Measurements from ENCODE around the gene IGSF21. TPM values are rescaled to one million over a fixed set of nuclear protein-coding genes. Genes with fewer than 3 reads are reported as not detected.

The IGSF21 gene
- total RNA-seq, 1 experiment from 2014 or later, result 30.5 TPM

DNA sequence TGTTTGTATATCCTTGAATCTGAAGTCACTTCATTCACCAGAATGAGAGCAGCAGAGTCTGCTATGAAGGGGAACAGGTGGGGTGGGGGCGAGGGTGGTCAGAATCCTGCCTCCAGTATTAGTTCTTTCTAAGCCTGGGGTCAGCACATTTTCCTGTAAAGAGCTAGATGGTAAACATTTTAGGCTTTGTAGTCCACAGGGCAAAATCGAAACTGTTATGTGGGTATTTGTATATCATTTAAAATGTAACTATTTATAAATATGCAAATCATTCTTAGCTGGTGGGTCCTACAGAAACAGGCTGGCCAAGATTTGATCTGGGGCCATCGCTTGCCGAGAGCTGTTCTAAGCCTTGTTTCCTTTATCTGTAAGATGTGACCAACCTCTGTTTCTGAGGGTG is 96.0 kb downstream of the IGSF21 start:
- Mint-ChIP-seq H3K27me3 (ENCODE audit: low read depth) (peaks cover 2% of the 10 kb centered on the region; the same call in 1 of the 2 replicates), H3K4me3 (no peak overlapping the region), H3K9me3 (peaks cover 12% of the 10 kb centered on the region), H3K36me3 (peaks cover 13% of the 10 kb centered on the region), H3K4me1 (peaks cover 47% of the 10 kb centered on the region), H3K27ac (no peak overlapping the region)
- TF ChIP-seq JUN (CRISPR knock-in tag; IDR thresholded peaks at IDR 0.05) (no peak), ATF1 (CRISPR knock-in tag; IDR thresholded peaks at IDR 0.05) (no peak)
- ChIA-PET CTCF (interaction anchor here (1.0 to 1.2 kb wide), 2 partner anchors 31 to 96 kb away, joined by 4 to 6 read pairs; no protein-coding TSS in a partner anchor), POLR2A (no interaction called here)
- DNase-seq (ENCODE audit: low spot score), result no peak
- ATAC-seq, result no peak

DNA sequence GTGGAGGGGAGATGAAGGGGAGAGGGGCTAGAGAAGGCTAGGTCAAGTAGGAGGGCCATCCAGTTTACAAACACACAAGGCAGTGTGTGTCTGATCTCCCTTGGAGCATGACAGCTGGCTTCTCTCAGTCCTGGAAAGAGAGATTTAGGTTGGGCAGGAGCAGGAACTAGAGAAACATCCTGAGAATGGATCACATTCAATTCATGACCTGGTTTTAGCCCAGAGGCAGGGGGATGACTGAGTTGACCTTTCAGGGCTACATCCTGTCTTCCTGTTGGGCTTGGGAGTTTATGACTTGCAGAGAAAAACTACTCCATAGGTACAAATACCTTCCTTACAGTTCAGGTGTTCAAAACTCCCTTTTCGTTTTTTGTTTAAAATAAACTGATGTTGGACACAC is 97.0 kb downstream of the IGSF21 start:
- CTCF ChIA-PET, result interaction anchor here (1.2 kb wide), 1 partner anchor 30 kb away, joined by 6 read pairs; no protein-coding TSS in a partner anchor
- Mint-ChIP-seq H3K4me1 (peaks cover 43% of the 10 kb centered on the region), H3K9me3 (peaks cover 12% of the 10 kb centered on the region), H3K4me3 (no peak overlapping the region), H3K27ac (no peak overlapping the region), H3K27me3 (ENCODE audit: low read depth) (peaks cover 2% of the 10 kb centered on the region; the same call in 1 of the 2 replicates), H3K36me3 (peaks cover 13% of the 10 kb centered on the region)
- DNase-seq (ENCODE audit: low spot score), result no peak
- ATAC-seq, result no peak
- TF ChIP-seq, protein P1, sequence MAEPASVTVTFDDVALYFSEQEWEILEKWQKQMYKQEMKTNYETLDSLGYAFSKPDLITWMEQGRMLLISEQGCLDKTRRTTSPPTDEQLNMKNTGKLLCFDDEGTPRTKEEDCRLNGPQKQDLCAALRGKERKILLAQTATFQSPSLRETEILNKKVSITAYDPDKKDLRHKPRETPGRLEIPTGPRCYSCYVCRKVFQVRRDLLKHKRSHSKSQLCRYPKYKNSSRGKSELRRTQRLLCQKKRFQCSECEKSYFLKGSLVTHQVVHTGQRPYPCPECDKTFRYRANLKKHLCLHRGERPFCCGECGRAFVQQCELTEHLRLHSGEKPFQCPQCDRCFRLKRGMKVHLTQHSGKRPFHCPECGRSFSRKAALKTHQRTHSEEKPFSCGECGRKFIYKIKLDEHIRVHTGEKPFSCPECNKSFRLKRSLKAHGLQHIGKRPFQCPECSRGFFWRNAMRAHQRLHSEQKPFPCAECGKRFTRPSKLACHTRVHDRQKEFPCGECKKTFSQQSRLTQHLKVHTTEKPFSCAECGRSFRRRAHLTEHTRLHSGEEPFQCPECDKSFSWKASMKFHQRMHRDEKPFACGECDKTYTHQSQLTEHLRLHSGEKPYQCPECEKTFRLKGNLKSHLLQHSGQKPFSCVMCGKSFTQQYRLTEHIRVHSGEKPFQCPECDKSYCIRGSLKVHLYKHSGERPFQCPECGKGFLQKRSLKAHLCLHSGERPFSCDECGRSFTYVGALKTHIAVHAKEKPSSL (CRISPR knock-in tag; conservative IDR thresholded peaks at IDR 0.05), result no peak
- TF ChIP-seq PRRX2 (CRISPR knock-in tag; IDR thresholded peaks at IDR 0.05) (no peak), ZNF138 (CRISPR knock-in tag; conservative IDR thresholded peaks at IDR 0.05) (no peak), TP53 (CRISPR knock-in tag; IDR thresholded peaks at IDR 0.05) (no peak), CDX4 (CRISPR knock-in tag; IDR thresholded peaks at IDR 0.05; ENCODE audit: borderline replicate concordance) (no peak), EMX1 (CRISPR knock-in tag; IDR thresholded peaks at IDR 0.05) (no peak), TCF7 (CRISPR knock-in tag; IDR thresholded peaks at IDR 0.05; ENCODE audit: low read depth) (no peak), FOXK1 (CRISPR knock-in tag; IDR thresholded peaks at IDR 0.05) (no peak)
- TF ChIP-seq, protein P2, sequence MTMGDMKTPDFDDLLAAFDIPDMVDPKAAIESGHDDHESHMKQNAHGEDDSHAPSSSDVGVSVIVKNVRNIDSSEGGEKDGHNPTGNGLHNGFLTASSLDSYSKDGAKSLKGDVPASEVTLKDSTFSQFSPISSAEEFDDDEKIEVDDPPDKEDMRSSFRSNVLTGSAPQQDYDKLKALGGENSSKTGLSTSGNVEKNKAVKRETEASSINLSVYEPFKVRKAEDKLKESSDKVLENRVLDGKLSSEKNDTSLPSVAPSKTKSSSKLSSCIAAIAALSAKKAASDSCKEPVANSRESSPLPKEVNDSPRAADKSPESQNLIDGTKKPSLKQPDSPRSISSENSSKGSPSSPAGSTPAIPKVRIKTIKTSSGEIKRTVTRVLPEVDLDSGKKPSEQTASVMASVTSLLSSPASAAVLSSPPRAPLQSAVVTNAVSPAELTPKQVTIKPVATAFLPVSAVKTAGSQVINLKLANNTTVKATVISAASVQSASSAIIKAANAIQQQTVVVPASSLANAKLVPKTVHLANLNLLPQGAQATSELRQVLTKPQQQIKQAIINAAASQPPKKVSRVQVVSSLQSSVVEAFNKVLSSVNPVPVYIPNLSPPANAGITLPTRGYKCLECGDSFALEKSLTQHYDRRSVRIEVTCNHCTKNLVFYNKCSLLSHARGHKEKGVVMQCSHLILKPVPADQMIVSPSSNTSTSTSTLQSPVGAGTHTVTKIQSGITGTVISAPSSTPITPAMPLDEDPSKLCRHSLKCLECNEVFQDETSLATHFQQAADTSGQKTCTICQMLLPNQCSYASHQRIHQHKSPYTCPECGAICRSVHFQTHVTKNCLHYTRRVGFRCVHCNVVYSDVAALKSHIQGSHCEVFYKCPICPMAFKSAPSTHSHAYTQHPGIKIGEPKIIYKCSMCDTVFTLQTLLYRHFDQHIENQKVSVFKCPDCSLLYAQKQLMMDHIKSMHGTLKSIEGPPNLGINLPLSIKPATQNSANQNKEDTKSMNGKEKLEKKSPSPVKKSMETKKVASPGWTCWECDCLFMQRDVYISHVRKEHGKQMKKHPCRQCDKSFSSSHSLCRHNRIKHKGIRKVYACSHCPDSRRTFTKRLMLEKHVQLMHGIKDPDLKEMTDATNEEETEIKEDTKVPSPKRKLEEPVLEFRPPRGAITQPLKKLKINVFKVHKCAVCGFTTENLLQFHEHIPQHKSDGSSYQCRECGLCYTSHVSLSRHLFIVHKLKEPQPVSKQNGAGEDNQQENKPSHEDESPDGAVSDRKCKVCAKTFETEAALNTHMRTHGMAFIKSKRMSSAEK (CRISPR knock-in tag; IDR thresholded peaks at IDR 0.05; ENCODE audit: borderline replicate concordance), result peak; percentile 79; the same call in 1 of the 2 replicates
- POLR2A ChIA-PET, result no interaction called here

GRCh38 chr1:18205319-18205718 is 97.7 kb downstream of the IGSF21 start:
- Mint-ChIP-seq H3K9me3 (peaks cover 12% of the 10 kb centered on the region), H3K4me1 (peaks cover 43% of the 10 kb centered on the region), H3K27me3 (ENCODE audit: low read depth) (peaks cover 2% of the 10 kb centered on the region; the same call in 1 of the 2 replicates), H3K27ac (no peak overlapping the region), H3K36me3 (peaks cover 13% of the 10 kb centered on the region), H3K4me3 (no peak overlapping the region)
- POLR2A ChIA-PET, result interaction anchor here (0.6 kb wide), 1 partner anchor 356 kb away, joined by 5 read pairs; no protein-coding TSS in a partner anchor
- no peak for DNase-seq (ENCODE audit: low spot score)
- CTCF ChIA-PET, result interaction anchor here (3.7 kb wide), 1 partner anchor 30 kb away, joined by 14 read pairs; no protein-coding TSS in a partner anchor
- ATAC-seq, result no peak
- TF ChIP-seq CTCF (IDR thresholded peaks at IDR 0.05) (no peak), IRF1 (CRISPR knock-in tag; IDR thresholded peaks at IDR 0.05) (no peak), ESRRA (CRISPR knock-in tag; IDR thresholded peaks at IDR 0.05; ENCODE audit: borderline replicate concordance) (no peak), OVOL2 (CRISPR knock-in tag; IDR thresholded peaks at IDR 0.05; ENCODE audit: borderline replicate concordance) (no peak), AR (CRISPR knock-in tag; IDR thresholded peaks at IDR 0.05) (no peak)
- TF ChIP-seq, protein P3, sequence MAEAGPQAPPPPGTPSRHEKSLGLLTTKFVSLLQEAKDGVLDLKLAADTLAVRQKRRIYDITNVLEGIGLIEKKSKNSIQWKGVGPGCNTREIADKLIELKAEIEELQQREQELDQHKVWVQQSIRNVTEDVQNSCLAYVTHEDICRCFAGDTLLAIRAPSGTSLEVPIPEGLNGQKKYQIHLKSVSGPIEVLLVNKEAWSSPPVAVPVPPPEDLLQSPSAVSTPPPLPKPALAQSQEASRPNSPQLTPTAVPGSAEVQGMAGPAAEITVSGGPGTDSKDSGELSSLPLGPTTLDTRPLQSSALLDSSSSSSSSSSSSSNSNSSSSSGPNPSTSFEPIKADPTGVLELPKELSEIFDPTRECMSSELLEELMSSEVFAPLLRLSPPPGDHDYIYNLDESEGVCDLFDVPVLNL (CRISPR knock-in tag; IDR thresholded peaks at IDR 0.05; ENCODE audit: borderline replicate concordance, low read depth), result no peak

All from WTC11 (cell line).